GM12878 (cell line): Measurements from ENCODE around the gene KIF5C. TPM values are rescaled to one million over a fixed set of nuclear protein-coding genes. Genes with fewer than 3 reads are reported as not detected.

Source experiments
- ATAC-seq: fragments of 200-7000 bp; cut with Tn5 transposase; 3 replicates; pipeline ENCODE4 v1.9.1; 2020; ENCODE audit warnings: mild to moderate bottlenecking, moderate library complexity
- BruUV-seq: library from RNA; stranded (reverse); fragments of 400-500 nt; replicated peaks from 2 replicates; lab custom pipeline; 2021; lab: Mats Ljungman, UMichigan
- CTCF ChIA-PET: fragments of 300-600 bp; sonication (Branson Sonifier 250); formaldehyde crosslinking; extraction: SDS; loops from one replicate; lab custom pipeline; 2021; ENCODE audit warnings: inconsistent platforms; lab: Yijun Ruan, JAX
- POLR2A ChIA-PET: fragments of 350-600 bp; formaldehyde crosslinking; extraction: SDS; loops from one replicate; lab custom pipeline; 2021; ENCODE audit warnings: inconsistent platforms; lab: Charles Lee
- RAD21 ChIA-PET: fragments of 300-600 bp; sonication (Branson Sonifier 250); formaldehyde crosslinking; loops from one replicate; lab custom pipeline; 2023; ENCODE audit warnings: antibody characterized with exemption; ENCODE audit not compliant: unreplicated experiment; lab: Charles Lee
- SMC1A ChIA-PET: fragments of 300-600 bp; sonication (Branson Sonifier 250); formaldehyde crosslinking; loops from one replicate; lab custom pipeline; 2023; ENCODE audit not compliant: unreplicated experiment, uncharacterized antibody; lab: Charles Lee
- DNase-seq: peaks from one replicate; pipeline ENCODE4 v3.0.0-alpha.2; 2011; ENCODE audit warnings: low read depth, low spot score
- FAIRE-seq: peaks from 3 replicates; lab custom pipeline; 2011; peaks lifted over from hg19 to GRCh38; lab: Jason Lieb, UNC
- H2AFZ ChIP-seq: 2 replicates; pipeline ENCODE4 v1.6.0; 2011; ENCODE audit warnings: low read depth, low read length, control low read depth; ENCODE audit not compliant: control insufficient read depth
- H3K27ac ChIP-seq: 2 replicates; pipeline ENCODE4 v1.5.1; 2011; ENCODE audit warnings: control low read depth; ENCODE audit not compliant: control insufficient read depth, insufficient read depth
- H3K27me3 ChIP-seq, 2 experiments: replicated peaks in 1 of 2; 2 replicates each; pipeline versions ENCODE4 v1.6.0 to v1.6.1; 2011; ENCODE audit warnings: low read length in 1 of 2; ENCODE audit not compliant: control insufficient read depth in 2 of 2, insufficient read depth in 2 of 2
- H3K36me3 ChIP-seq, 2 experiments: 2 replicates each; pipeline ENCODE4 v1.5.1; 2011; ENCODE audit warnings: low read length in 1 of 2; ENCODE audit not compliant: control insufficient read depth in 2 of 2, insufficient read depth in 2 of 2
- H3K4me1 ChIP-seq: 2 replicates; pipeline ENCODE4 v1.6.1; 2011; ENCODE audit warnings: mild to moderate bottlenecking, low read length, moderate library complexity, mixed read lengths; ENCODE audit not compliant: control insufficient read depth, insufficient read depth
- H3K4me2 ChIP-seq: 2 replicates; pipeline ENCODE4 v1.6.0; 2011; ENCODE audit warnings: control low read depth; ENCODE audit not compliant: control insufficient read depth, insufficient read depth
- H3K4me3 ChIP-seq: fragments of 200-600 bp; sonication (generic); 2 replicates; pipeline ENCODE4 v1.5.1; 2016
- H3K79me2 ChIP-seq: 2 replicates; pipeline ENCODE4 v1.6.0; 2011; ENCODE audit warnings: low read length; ENCODE audit not compliant: control insufficient read depth, insufficient read depth
- H3K9ac ChIP-seq: 2 replicates; pipeline ENCODE4 v1.8.0; 2011; ENCODE audit warnings: low read length, control low read depth, mixed read lengths; ENCODE audit not compliant: control insufficient read depth, insufficient read depth
- H3K9me3 ChIP-seq: replicated peaks from 3 replicates; pipeline ENCODE4 v1.5.1; 2011; ENCODE audit warnings: mild to moderate bottlenecking, low read length; ENCODE audit not compliant: control insufficient read depth, insufficient read depth
- H4K20me1 ChIP-seq: 2 replicates; pipeline ENCODE4 v1.6.0; 2011; ENCODE audit not compliant: control insufficient read depth, insufficient read depth
- BMI1 ChIP-seq: fragments of 450-650 bp; IDR thresholded peaks from 2 replicates; pipeline ENCODE4 v1.6.1; 2016; ENCODE audit warnings: mild to moderate bottlenecking, moderate library complexity, borderline replicate concordance
- EED ChIP-seq: sonication (generic); IDR thresholded peaks from 2 replicates; pipeline ENCODE4 v1.6.1; 2016; ENCODE audit warnings: antibody characterized with exemption, low read depth
- GATAD2B ChIP-seq: fragments of 450-650 bp; conservative IDR thresholded peaks from 2 replicates; pipeline ENCODE4 v1.6.1; 2017; ENCODE audit warnings: low read depth, mild to moderate bottlenecking, moderate library complexity
- IKZF1 ChIP-seq: fragments of 450-650 bp; conservative IDR thresholded peaks from 2 replicates; pipeline ENCODE4 v1.6.1; 2017; ENCODE audit warnings: antibody characterized with exemption, mild to moderate bottlenecking
- MTA3 ChIP-seq: IDR thresholded peaks from 2 replicates; pipeline ENCODE4 v1.6.1; 2012; ENCODE audit warnings: low read length, inconsistent platforms, borderline replicate concordance
- NR2C1 ChIP-seq: fragments of 450-650 bp; IDR thresholded peaks from 2 replicates; pipeline ENCODE4 v1.6.1; 2017; ENCODE audit warnings: antibody characterized with exemption, mild to moderate bottlenecking, moderate library complexity
- NR2C2 ChIP-seq: IDR thresholded peaks from 2 replicates; pipeline ENCODE4 v1.6.1; 2011; ENCODE audit warnings: borderline replicate concordance, low read depth; ENCODE audit not compliant: control insufficient read depth, insufficient read length
- PML ChIP-seq: IDR thresholded peaks from 2 replicates; pipeline ENCODE4 v1.6.1; 2012; ENCODE audit warnings: low read length, inconsistent platforms
- ZNF24 ChIP-seq: fragments of 450-650 bp; IDR thresholded peaks from 2 replicates; pipeline ENCODE4 v1.6.1; 2017; ENCODE audit warnings: antibody characterized with exemption, mild to moderate bottlenecking
- WGBS: methylation state at CpG from one replicate; pipeline ENCODE4 v1.1.6; 2016; ENCODE audit warnings: low lambda C conversion rate; ENCODE audit not compliant: insufficient replicate concordance, insufficient coverage; ENCODE audit errors: missing lambda C conversion rate; 5-methylcytosine and 5-hydroxymethylcytosine counted together
- in situ Hi-C: fragments of 300-500 bp; cut with MboI; formaldehyde crosslinking; loops from 9 replicates; pipeline ENCODE4 v1.14.3; 2018; ENCODE audit warnings: mixed read lengths
- intact Hi-C: fragments of 100-400 bp; cut with micrococcal nuclease; formaldehyde crosslinking; loops from one replicate; pipeline ENCODE4 v1.14.2; 2022; ENCODE audit not compliant: unreplicated experiment
- polyA plus RNA-seq, 11 experiments: library from polyadenylated mRNA; depleted of rRNA in 4 of 11; unstranded in 6 of 11; stranded (reverse) in 5 of 11; fragments of >200 nt; fragmentation: Nextera tagmentation in 4 of 11; fragmentation: Illumina TruSeq in 1 of 11; extraction: Ambion mirVana in 4 of 11; extraction: Trizol in 1 of 11; gene quantifications; 1 replicate in 1 of 11; 2 replicates in 10 of 11; pipeline versions ENCODE4 v1.2.1 to v1.2.3, GENCODE V29; 2011 to 2016; ENCODE audit warnings: inconsistent platforms in 2 of 11, missing spikeins in 2 of 11, low read depth in 1 of 11
- total RNA-seq, 4 experiments: library from RNA; depleted of rRNA in 3 of 4; stranded (reverse); fragments of >200 nt in 3 of 4; fragmentation: Illumina TruSeq in 1 of 4; extraction: Trizol in 1 of 4; gene quantifications; 2 replicates each; pipeline versions ENCODE4 v1.2.1 to v1.2.3, GENCODE V29; 2013 to 2021
- TF ChIP-seq, protein P1 (sequence below): fragments of 450-650 bp; IDR thresholded peaks from 2 replicates; pipeline ENCODE4 v1.6.1; 2017; ENCODE audit warnings: mild to moderate bottlenecking, moderate library complexity
- TF ChIP-seq, protein P2 (sequence below): fragments of 450-650 bp; IDR thresholded peaks from 2 replicates; pipeline ENCODE4 v1.6.1; 2017; ENCODE audit warnings: borderline replicate concordance
- TF ChIP-seq, protein P3 (sequence below): IDR thresholded peaks from 2 replicates; pipeline ENCODE4 v1.6.1; 2012; ENCODE audit warnings: mild to moderate bottlenecking, low read depth, low read length

The KIF5C gene
- total and polyA plus RNA-seq, 10 of the 15 experiments (the other 5 are each of a cell fraction or from before 2014, with no cell fraction given) = 0.08 to 0.49 (median 0.24) TPM

DNA sequence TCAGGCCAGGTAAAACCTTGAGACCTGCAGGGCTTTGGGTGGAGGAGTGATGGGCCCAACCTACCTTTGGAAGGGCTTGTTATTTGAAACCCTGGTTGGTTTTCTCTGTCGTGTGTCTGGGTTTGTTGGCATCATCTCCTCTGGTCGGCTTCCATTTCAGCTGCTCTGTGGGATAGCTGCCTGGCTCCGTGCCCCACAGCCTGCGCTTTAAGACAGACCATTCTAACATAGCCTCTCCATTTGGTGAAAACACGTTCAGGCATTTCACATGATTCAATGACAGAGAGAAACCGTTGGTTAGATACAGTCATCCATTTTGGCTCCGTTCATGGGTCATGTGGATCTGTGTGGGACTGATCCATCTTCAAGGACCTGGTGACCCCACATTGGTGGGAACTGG is 126.5 kb downstream of the KIF5C start (continued):
- TF ChIP-seq, protein P1, sequence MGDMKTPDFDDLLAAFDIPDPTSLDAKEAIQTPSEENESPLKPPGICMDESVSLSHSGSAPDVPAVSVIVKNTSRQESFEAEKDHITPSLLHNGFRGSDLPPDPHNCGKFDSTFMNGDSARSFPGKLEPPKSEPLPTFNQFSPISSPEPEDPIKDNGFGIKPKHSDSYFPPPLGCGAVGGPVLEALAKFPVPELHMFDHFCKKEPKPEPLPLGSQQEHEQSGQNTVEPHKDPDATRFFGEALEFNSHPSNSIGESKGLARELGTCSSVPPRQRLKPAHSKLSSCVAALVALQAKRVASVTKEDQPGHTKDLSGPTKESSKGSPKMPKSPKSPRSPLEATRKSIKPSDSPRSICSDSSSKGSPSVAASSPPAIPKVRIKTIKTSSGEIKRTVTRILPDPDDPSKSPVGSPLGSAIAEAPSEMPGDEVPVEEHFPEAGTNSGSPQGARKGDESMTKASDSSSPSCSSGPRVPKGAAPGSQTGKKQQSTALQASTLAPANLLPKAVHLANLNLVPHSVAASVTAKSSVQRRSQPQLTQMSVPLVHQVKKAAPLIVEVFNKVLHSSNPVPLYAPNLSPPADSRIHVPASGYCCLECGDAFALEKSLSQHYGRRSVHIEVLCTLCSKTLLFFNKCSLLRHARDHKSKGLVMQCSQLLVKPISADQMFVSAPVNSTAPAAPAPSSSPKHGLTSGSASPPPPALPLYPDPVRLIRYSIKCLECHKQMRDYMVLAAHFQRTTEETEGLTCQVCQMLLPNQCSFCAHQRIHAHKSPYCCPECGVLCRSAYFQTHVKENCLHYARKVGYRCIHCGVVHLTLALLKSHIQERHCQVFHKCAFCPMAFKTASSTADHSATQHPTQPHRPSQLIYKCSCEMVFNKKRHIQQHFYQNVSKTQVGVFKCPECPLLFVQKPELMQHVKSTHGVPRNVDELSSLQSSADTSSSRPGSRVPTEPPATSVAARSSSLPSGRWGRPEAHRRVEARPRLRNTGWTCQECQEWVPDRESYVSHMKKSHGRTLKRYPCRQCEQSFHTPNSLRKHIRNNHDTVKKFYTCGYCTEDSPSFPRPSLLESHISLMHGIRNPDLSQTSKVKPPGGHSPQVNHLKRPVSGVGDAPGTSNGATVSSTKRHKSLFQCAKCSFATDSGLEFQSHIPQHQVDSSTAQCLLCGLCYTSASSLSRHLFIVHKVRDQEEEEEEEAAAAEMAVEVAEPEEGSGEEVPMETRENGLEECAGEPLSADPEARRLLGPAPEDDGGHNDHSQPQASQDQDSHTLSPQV = no peak
- no peak for TF ChIP-seq BMI1
- no peak for TF ChIP-seq MTA3
- TF ChIP-seq GATAD2B = no peak
- TF ChIP-seq EED = no peak

DNA sequence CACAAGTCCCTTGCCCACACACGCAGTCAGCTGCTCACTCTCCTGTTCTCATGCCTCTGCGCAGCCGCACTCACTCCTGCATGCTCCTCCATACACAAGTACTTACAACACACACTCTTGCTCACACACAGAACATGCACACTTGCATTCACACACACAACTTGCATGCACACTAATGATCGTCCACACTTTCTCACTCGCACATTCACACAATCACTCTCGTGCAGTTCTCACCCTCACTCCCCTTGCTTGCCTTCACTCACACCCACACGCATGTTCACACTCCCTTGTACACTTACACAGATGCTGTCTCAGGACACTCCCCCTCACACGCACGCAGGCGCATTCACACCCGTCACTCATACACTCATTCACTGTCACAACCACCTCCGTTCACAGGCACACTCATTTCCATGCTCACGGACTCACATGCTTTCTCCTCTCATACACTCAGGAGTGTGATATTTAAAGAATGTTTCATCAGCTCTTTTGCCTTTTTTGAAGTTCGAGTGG is 127.4 kb downstream of the KIF5C start:
- Histone ChIP-seq H3K9me3 (no peaks in the 10 kb centered on the region), H4K20me1 (no peaks in the 10 kb centered on the region), H3K4me1 (peaks cover 4% of the 10 kb centered on the region; the same call in 1 of the 2 replicates), H3K4me2 (no peak overlapping the region)
- BruUV-seq = no TSS peak
- 79% methylated on average over 14 of the region's 14 CpGs for WGBS
- TF ChIP-seq NR2C2 = peak; percentile 43
- TF ChIP-seq IKZF1 = no peak
- TF ChIP-seq, protein P2, sequence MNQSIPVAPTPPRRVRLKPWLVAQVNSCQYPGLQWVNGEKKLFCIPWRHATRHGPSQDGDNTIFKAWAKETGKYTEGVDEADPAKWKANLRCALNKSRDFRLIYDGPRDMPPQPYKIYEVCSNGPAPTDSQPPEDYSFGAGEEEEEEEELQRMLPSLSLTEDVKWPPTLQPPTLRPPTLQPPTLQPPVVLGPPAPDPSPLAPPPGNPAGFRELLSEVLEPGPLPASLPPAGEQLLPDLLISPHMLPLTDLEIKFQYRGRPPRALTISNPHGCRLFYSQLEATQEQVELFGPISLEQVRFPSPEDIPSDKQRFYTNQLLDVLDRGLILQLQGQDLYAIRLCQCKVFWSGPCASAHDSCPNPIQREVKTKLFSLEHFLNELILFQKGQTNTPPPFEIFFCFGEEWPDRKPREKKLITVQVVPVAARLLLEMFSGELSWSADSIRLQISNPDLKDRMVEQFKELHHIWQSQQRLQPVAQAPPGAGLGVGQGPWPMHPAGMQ = no peak
- no peak for TF ChIP-seq ZNF24
- no peak for TF ChIP-seq PML
- no peak for TF ChIP-seq NR2C1
- TF ChIP-seq, protein P3, sequence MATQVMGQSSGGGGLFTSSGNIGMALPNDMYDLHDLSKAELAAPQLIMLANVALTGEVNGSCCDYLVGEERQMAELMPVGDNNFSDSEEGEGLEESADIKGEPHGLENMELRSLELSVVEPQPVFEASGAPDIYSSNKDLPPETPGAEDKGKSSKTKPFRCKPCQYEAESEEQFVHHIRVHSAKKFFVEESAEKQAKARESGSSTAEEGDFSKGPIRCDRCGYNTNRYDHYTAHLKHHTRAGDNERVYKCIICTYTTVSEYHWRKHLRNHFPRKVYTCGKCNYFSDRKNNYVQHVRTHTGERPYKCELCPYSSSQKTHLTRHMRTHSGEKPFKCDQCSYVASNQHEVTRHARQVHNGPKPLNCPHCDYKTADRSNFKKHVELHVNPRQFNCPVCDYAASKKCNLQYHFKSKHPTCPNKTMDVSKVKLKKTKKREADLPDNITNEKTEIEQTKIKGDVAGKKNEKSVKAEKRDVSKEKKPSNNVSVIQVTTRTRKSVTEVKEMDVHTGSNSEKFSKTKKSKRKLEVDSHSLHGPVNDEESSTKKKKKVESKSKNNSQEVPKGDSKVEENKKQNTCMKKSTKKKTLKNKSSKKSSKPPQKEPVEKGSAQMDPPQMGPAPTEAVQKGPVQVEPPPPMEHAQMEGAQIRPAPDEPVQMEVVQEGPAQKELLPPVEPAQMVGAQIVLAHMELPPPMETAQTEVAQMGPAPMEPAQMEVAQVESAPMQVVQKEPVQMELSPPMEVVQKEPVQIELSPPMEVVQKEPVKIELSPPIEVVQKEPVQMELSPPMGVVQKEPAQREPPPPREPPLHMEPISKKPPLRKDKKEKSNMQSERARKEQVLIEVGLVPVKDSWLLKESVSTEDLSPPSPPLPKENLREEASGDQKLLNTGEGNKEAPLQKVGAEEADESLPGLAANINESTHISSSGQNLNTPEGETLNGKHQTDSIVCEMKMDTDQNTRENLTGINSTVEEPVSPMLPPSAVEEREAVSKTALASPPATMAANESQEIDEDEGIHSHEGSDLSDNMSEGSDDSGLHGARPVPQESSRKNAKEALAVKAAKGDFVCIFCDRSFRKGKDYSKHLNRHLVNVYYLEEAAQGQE = no peak
- TF ChIP-seq, all 136 proteins: peak for 1
- ChIA-PET CTCF (no interaction called here), POLR2A (no interaction called here), SMC1A (no interaction called here), RAD21 (no interaction called here)
- ATAC-seq (no peak), FAIRE-seq (no peak), DNase-seq (no peak)
- H3K79me2 ChIP-seq = no peaks in the 10 kb centered on the region
- intact Hi-C loops = no loop called here
- H3K9ac ChIP-seq = no peak overlapping the region
- H3K36me3 ChIP-seq = no peaks in the 10 kb centered on the region
- no peak overlapping the region for H2AFZ ChIP-seq
- no peak overlapping the region for H3K4me3 ChIP-seq
- in situ Hi-C loops = no loop called here
- no peaks in the 10 kb centered on the region for H3K27me3 ChIP-seq
- H3K27ac ChIP-seq = no peak overlapping the region
